HG02798 (cell line): Measurements from ENCODE around the gene ORMDL3.

Source experiments
- ATAC-seq: cut with Tn5 transposase; IDR thresholded peaks from one replicate; pipeline ENCODE4 v1.9.1; 2021; ENCODE audit warnings: mild to moderate bottlenecking; ENCODE audit not compliant: unreplicated experiment, poor library complexity

ORMDL3 gene, protein sequence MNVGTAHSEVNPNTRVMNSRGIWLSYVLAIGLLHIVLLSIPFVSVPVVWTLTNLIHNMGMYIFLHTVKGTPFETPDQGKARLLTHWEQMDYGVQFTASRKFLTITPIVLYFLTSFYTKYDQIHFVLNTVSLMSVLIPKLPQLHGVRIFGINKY

DNA sequence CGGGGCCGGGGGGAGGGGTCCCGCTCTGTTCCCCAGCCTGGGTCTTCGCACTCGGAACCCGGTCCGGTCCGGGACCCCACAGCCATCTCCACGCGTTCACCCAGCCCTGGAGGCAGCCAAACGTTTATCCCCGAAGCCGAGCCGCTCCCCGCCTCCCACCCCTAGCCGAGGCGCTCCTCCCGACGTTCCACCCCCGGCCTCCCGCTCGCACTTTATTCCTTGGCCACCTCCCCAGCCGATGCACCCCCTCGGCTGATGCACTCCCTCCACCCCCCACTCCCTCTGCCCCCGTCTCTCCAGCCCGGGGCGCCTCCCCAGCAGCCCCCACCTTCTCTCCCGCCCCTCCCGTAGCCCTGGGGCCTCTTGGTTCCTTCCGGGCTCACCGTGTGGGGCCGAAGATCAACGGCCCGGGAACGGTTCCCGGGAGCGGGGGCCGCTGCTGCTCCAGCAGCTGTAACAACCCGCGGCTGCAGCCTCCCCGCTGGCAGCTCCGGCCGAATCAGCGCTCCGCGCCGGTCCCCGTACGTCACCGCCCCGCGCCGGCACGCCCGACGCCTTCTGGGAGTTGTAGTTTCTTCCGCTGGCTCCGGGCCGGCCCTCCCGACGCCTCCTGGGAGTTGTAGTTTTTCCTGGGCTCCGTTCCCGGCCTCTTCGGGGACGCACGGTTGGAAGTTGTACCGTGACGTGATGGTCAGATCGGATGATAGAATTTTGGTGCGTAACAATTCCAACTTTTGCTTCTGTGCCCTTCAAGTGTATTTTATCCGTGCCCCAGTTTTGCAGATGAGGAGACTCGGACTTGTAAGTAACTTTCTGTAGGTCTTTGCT is at the start of gene ORMDL3, which contains the start of gene LRRC3C:
ORMDL3 (minus strand) TSS at position 501 of the 828 bp plus-strand sequence. CDS start 3,398 bp downstream, outside the sequence.
LRRC3C (plus strand) TSS at position 632 of the 828 bp plus-strand sequence. CDS start 13,792 bp downstream, outside the sequence.
- peak; percentile 90 for ATAC-seq

DNA sequence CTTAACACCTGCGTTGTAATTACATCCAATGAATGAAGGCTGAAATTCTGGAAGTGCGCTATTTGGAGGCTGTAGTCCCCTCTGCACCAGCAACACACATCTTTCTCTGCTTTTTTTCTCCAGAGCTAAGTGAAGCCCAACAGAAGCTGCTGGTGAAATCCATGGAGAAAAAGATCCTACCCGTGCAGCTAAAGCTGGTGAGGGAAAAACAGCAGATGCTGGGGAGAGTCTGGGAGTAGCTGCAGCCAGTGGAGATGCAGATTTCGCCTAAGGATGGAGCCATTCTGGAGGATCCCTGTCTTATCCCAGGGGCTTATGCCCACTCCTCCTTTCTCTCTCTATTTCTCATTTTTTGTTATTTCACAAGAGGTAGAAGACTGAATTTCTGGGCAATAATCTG is 48.4 kb upstream of the ORMDL3 start:
- ATAC-seq, result no peak

- no peak for ATAC-seq
These were observed 47.0 kb upstream of the ORMDL3 start for GRCh38 chr17:39974433-39974832.

GRCh38 chr17:39973496-39973895 is 46.1 kb upstream of the ORMDL3 start:
- no peak for ATAC-seq

DNA sequence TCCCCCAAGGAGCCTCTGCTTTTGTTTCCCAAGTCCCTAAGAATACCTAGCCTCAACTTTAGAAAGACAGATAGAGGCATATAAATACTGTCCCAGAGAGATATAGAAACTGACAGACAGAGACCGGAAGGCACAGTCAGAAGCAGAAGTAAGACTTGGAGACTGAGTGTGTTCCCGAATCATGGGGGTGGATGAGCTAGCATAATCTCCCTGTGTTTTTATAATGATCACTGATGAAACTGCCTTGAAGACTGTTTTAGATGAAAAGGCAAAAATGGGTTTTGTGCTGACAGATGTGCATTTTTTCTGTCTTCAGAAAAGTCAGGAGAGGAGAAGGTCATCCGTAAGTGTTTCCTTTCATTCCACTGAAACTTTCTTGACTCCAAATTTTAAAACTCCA is 44.9 kb upstream of the ORMDL3 start:
- ATAC-seq, result no peak

- ATAC-seq, result no peak
These were observed 43.7 kb upstream of the ORMDL3 start for GRCh38 chr17:39971076-39971603.

- no peak for ATAC-seq
These were observed 42.8 kb upstream of the ORMDL3 start for GRCh38 chr17:39970157-39970692.

- ATAC-seq, result no peak
These were observed 42.0 kb upstream of the ORMDL3 start for GRCh38 chr17:39969375-39969774.

GRCh38 chr17:39968761-39969160 is 41.4 kb upstream of the ORMDL3 start:
- ATAC-seq, result no peak

- no peak for ATAC-seq
These were observed 39.4 kb upstream of the ORMDL3 start for GRCh38 chr17:39966771-39967170.

GRCh38 chr17:39965017-39965699 is 37.8 kb upstream of the ORMDL3 start:
- no peak for ATAC-seq

GRCh38 chr17:39963829-39964228 is 36.4 kb upstream of the ORMDL3 start:
- ATAC-seq, result no peak

DNA sequence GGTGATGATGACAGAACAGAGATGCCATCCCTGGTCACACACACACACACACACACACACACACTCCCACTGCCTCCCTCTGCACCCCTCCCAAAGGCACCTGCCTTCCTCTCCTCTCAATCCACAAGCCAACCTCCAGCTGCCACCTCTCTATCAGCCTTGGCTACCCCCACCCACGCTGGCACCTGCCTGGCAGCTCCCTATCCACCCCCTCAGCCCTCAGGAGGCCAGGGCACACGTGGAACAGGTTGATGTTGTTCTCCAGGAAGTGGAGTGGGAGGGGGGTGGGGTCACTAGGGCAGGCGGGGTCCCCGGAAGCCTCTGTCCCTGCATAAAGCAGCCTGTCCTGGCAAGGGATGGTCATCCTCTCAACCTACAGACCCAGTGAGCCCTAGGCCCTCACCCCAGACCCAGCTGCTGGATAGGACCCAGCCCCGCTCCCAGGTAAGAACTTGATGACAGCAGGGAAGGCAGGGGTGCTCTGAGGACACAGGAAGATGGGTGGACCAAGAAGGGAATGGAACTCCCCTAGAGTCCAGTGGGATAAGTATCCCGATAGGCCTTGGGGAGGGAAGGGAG is 35.3 kb upstream of the ORMDL3 start, which contains the start of gene GSDMA:
GSDMA (plus strand) TSS at position 363 of the 579 bp plus-strand sequence. CDS start 2,684 bp downstream, outside the sequence.
- no peak for ATAC-seq

DNA sequence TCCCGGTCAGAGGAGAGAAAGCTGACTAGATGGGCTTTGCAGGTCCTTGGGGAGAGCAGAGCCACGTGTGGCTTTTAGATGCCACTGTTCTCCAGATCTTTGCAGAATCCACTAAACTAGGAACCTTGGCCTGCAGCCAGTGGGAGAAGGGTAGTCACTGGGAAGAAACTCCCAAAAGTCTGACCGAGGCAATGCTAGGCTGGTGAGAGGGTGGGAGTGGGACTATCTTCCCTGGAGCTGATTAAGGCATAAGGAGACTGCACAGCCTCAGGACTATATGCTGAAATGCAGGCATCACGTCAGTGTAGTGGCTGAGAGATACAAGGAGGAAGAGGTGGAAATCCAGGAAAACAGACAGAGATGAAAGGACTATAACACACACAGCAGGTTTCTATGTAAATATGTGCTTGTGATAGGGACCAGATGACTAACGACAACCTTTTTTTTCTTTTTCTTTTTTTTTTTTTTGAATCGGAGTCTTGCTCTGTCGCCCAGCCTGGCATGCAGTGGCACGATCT is 33.2 kb upstream of the ORMDL3 start:
- ATAC-seq, result no peak

GRCh38 chr17:39955726-39956225 is 28.4 kb upstream of the ORMDL3 start:
- no peak for ATAC-seq

GRCh38 chr17:39954876-39955275 is 27.5 kb upstream of the ORMDL3 start:
- no peak for ATAC-seq

DNA sequence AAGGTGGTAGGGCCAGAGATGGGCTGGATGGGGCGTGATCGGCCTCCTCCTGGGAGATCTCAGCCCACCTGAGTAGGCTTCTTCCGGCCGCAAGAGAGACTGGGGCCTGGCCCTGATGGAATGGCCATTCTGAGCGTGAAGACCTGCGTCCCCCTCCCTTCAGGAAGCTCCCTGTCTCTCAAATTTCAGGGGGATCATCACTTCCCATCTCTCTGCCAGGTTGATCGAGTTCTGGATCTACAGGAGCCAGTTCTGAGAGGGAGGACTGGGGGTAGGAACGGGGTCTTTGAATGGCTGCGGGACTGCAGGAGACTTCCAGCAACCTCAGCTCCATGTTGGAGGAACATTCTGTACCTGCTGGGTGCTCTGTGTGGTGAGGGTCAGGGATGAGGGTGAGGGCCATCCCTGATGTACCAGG is 26.1 kb upstream of the ORMDL3 start:
- ATAC-seq, result no peak

DNA sequence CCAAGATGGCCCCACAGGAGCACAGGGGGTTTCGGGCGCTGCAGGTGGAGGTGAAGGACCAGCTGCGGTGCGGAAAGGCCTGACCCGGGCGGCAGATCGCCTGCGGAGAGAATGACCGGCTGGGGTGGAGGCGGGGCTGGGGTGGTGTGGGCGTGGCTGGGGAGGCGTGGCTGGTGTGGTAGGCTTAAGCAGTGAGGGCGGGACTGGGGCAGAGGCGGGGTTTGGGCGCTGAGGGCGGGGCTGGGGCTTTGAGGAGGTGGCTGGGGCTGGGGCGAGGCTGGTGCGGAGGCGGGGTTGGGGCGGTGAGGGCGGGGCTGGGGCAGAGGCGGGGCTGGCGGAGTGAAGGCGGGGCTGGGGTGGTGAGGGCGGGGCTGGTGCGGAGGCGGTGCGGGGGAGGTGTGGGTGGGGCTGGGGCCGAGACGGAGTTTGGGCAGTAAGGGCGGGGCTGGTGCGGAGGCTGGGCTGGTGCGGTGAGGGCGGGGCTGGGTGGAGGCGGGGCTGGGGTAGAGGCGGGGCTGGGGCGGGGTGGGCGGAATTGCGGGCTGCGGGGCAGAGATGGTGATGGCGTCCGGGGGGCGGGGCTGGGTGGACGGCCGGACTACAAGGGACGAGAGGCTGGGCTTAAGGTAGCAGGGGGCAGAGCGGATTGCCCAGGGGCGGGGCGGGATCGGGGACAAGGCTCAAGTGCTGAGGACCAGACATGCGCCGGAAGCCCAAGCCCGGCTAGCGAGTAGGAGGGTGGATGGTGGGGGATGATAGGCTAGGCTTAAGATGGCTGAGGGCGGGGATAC is 25.5 kb upstream of the ORMDL3 start:
- ATAC-seq, result peak; percentile 79
